ENCODE measurements around the gene TTC7B. TPM values are rescaled to one million over a fixed set of nuclear protein-coding genes. Genes with fewer than 3 reads are reported as not detected.

TTC7B gene
- polyA plus RNA-seq, 1 donor (not counting 4 experiments of a cell fraction or from before 2014, with no cell fraction given): 21.4 TPM

GRCh38 chr14:90561920-90562319 lies 254.3 kb downstream of the TTC7B start:
- no peak overlapping the region for H3K4me2 ChIP-seq (ENCODE audit: control insufficient read depth, extremely low read depth, insufficient read depth, low read depth, low read length)
- no peak overlapping the region for H3K27ac ChIP-seq (ENCODE audit: control insufficient read depth, insufficient read depth, low read length)
- H3K27me3 ChIP-seq (ENCODE audit: control insufficient read depth, extremely low read depth, insufficient read depth, low read length): no peaks in the 10 kb centered on the region
- H3K36me3 ChIP-seq (ENCODE audit: control insufficient read depth in 2 of 2, extremely low read depth in 1 of 2, insufficient read depth in 2 of 2, low read length in 2 of 2): no peaks in the 10 kb centered on the region
- H3K79me2 ChIP-seq (ENCODE audit: control insufficient read depth, insufficient read depth, low read length): no peaks in the 10 kb centered on the region
- no peak overlapping the region for H3K4me3 ChIP-seq (ENCODE audit: control insufficient read depth in 2 of 3, extremely low read depth in 1 of 3, insufficient read depth in 2 of 3, low read depth in 1 of 3, low read length in 3 of 3)
- no peak for TF ChIP-seq EZH2 (IDR thresholded peaks at IDR 0.05; ENCODE audit: low read length)
- TF ChIP-seq CTCF (optimal IDR thresholded peaks at IDR 0.05 in 1 of 3, IDR thresholded peaks at IDR 0.05 in 1 of 3, conservative IDR thresholded peaks at IDR 0.05 in 1 of 3; ENCODE audit: extremely low read depth in 1 of 3, insufficient read depth in 2 of 3, low read length in 3 of 3): no peak
- no peaks in the 10 kb centered on the region for H3K9me3 ChIP-seq (ENCODE audit: control insufficient read depth, low read depth, low read length)
- no peaks in the 10 kb centered on the region for H3K4me1 ChIP-seq (ENCODE audit: control insufficient read depth, extremely low read depth, insufficient read depth, low read length)
- FAIRE-seq (no peak), DNase-seq (ENCODE audit: low read depth, low spot score) (no peak)
- no peaks in the 10 kb centered on the region for H3K9me1 ChIP-seq (ENCODE audit: control insufficient read depth, extremely low read depth, insufficient read depth, low read length)
- dilution Hi-C loops (cut with MboI; ENCODE audit: extremely low pct_ligation_motif_present, low sequenced_read_pairs): no loop called here
- no peak overlapping the region for H2AFZ ChIP-seq (ENCODE audit: control insufficient read depth, low read length)
- H4K20me1 ChIP-seq (ENCODE audit: control insufficient read depth, extremely low read depth, insufficient read depth, low read length): no peaks in the 10 kb centered on the region
- no peak overlapping the region for H3K9ac ChIP-seq (ENCODE audit: control insufficient read depth, extremely low read depth, insufficient read depth, low read length)

GRCh38 chr14:90560991-90561390 lies 255.2 kb downstream of the TTC7B start:
- H3K79me2 ChIP-seq (ENCODE audit: control insufficient read depth, insufficient read depth, low read length): no peaks in the 10 kb centered on the region
- no peak for DNase-seq (ENCODE audit: low read depth, low spot score)

More at GRCh38 chr14:90560991-90561390, 255.2 kb downstream of the TTC7B start:
- TF ChIP-seq EZH2 (IDR thresholded peaks at IDR 0.05; ENCODE audit: low read length): no peak
- no peak for TF ChIP-seq CTCF (optimal IDR thresholded peaks at IDR 0.05 in 1 of 3, IDR thresholded peaks at IDR 0.05 in 1 of 3, conservative IDR thresholded peaks at IDR 0.05 in 1 of 3; ENCODE audit: extremely low read depth in 1 of 3, insufficient read depth in 2 of 3, low read length in 3 of 3)
- Histone ChIP-seq H3K9me3 (ENCODE audit: control insufficient read depth, low read depth, low read length) (no peaks in the 10 kb centered on the region), H3K36me3 (ENCODE audit: control insufficient read depth in 2 of 2, extremely low read depth in 1 of 2, insufficient read depth in 2 of 2, low read length in 2 of 2) (no peaks in the 10 kb centered on the region), H3K4me1 (ENCODE audit: control insufficient read depth, extremely low read depth, insufficient read depth, low read length) (no peaks in the 10 kb centered on the region), H2AFZ (ENCODE audit: control insufficient read depth, low read length) (no peak overlapping the region), H3K4me2 (ENCODE audit: control insufficient read depth, extremely low read depth, insufficient read depth, low read depth, low read length) (no peak overlapping the region), H3K27ac (ENCODE audit: control insufficient read depth, insufficient read depth, low read length) (no peak overlapping the region), H3K9me1 (ENCODE audit: control insufficient read depth, extremely low read depth, insufficient read depth, low read length) (no peaks in the 10 kb centered on the region), H3K27me3 (ENCODE audit: control insufficient read depth, extremely low read depth, insufficient read depth, low read length) (no peaks in the 10 kb centered on the region), H4K20me1 (ENCODE audit: control insufficient read depth, extremely low read depth, insufficient read depth, low read length) (no peaks in the 10 kb centered on the region), H3K4me3 (ENCODE audit: control insufficient read depth in 2 of 3, extremely low read depth in 1 of 3, insufficient read depth in 2 of 3, low read depth in 1 of 3, low read length in 3 of 3) (no peak overlapping the region), H3K9ac (ENCODE audit: control insufficient read depth, extremely low read depth, insufficient read depth, low read length) (no peak overlapping the region)
- FAIRE-seq: no peak
- dilution Hi-C loops (cut with MboI; ENCODE audit: extremely low pct_ligation_motif_present, low sequenced_read_pairs): no loop called here

Measured in keratinocyte (primary cell).